CD14-positive monocyte (primary cell): ENCODE data around the gene FRY. TPM values are rescaled to one million over a fixed set of nuclear protein-coding genes. Genes with fewer than 3 reads are reported as not detected.

Source experiments
- DNase-seq, 3 donors: peaks; one replicate each; pipeline ENCODE4 v3.0.0-alpha.2; 2011 to 2022
- H2AFZ ChIP-seq: 2 replicates; pipeline ENCODE4 v1.6.0; 2012; ENCODE audit warnings: mild to moderate bottlenecking, low read depth, low read length, inconsistent platforms; ENCODE audit not compliant: insufficient read depth, poor library complexity, severe bottlenecking
- H3K27ac ChIP-seq, 2 donors: 1 replicate in 1 of 2; 2 replicates in 1 of 2; pipeline ENCODE4 v1.5.1; 2012 to 2013; ENCODE audit warnings: low read length in 2 of 2, control low read depth in 1 of 2, inconsistent platforms in 1 of 2, low read depth in 1 of 2, mild to moderate bottlenecking in 1 of 2
- H3K27me3 ChIP-seq, 2 donors: one replicate each; pipeline versions ENCODE4 v1.6.0 to v1.6.1; 2011 to 2013; ENCODE audit warnings: low read length in 2 of 2; ENCODE audit not compliant: control insufficient read depth in 2 of 2, insufficient read depth in 2 of 2
- H3K36me3 ChIP-seq, 2 donors: replicated peaks in 1 of 2; 1 replicate in 1 of 2; 2 replicates in 1 of 2; pipeline versions ENCODE4 v1.5.1 to v1.6.1; 2012 to 2013; ENCODE audit warnings: low read length in 2 of 2, control low read depth in 1 of 2, inconsistent platforms in 1 of 2, mild to moderate bottlenecking in 1 of 2; ENCODE audit not compliant: insufficient read depth in 2 of 2, control insufficient read depth in 1 of 2
- H3K4me1 ChIP-seq, 2 donors: 1 replicate in 1 of 2; 2 replicates in 1 of 2; pipeline versions ENCODE4 v1.5.1 to v1.6.1; 2012 to 2013; ENCODE audit warnings: low read length in 2 of 2, control low read depth in 1 of 2, inconsistent platforms in 1 of 2, mild to moderate bottlenecking in 1 of 2, moderate library complexity in 1 of 2; ENCODE audit not compliant: insufficient read depth in 2 of 2, control insufficient read depth in 1 of 2
- H3K4me2 ChIP-seq: replicated peaks from 2 replicates; pipeline ENCODE3; 2012; ENCODE audit warnings: low read length, moderate library complexity, mild to moderate bottlenecking; ENCODE audit not compliant: poor library complexity, severe bottlenecking; ENCODE audit errors: extremely low read depth
- H3K4me3 ChIP-seq, 3 experiments: fragments of 200-600 bp in 1 of 3; sonication (generic) in 1 of 3; replicated peaks in 1 of 3; 1 replicate in 2 of 3; 2 replicates in 1 of 3; pipeline ENCODE4 v1.5.1; 2011 to 2013; ENCODE audit warnings: low read length in 3 of 3, mild to moderate bottlenecking in 3 of 3, control low read depth in 2 of 3, low read depth in 2 of 3, inconsistent platforms in 1 of 3, moderate library complexity in 1 of 3
- H3K79me2 ChIP-seq: 2 replicates; pipeline ENCODE4 v1.6.0; 2012; ENCODE audit warnings: mild to moderate bottlenecking, control low read depth, inconsistent platforms, low read length, moderate library complexity; ENCODE audit not compliant: insufficient read depth
- H3K9ac ChIP-seq: 2 replicates; pipeline ENCODE4 v1.6.0; 2017; ENCODE audit warnings: low read length, mild to moderate bottlenecking; ENCODE audit not compliant: insufficient read depth, poor library complexity, severe bottlenecking
- H3K9me3 ChIP-seq, 2 donors: replicated peaks in 1 of 2; 1 replicate in 1 of 2; 2 replicates in 1 of 2; pipeline versions ENCODE4 v1.5.1 to v1.6.1; 2012 to 2013; ENCODE audit warnings: low read length in 2 of 2, control low read depth in 1 of 2; ENCODE audit not compliant: control insufficient read depth in 1 of 2, insufficient read depth in 1 of 2
- H4K20me1 ChIP-seq: 2 replicates; pipeline ENCODE4 v1.6.0; 2012; ENCODE audit warnings: mild to moderate bottlenecking, low read length, control low read depth, moderate library complexity; ENCODE audit not compliant: insufficient read depth
- H3K27ac Mint-ChIP-seq, 7 donors: one replicate each; pipeline ENCODE4 v1.8.0; 2020; ENCODE audit warnings: mild to moderate bottlenecking in 7 of 7, mixed read lengths in 7 of 7, moderate library complexity in 6 of 7, inconsistent platforms in 2 of 7
- H3K27me3 Mint-ChIP-seq, 3 donors: one replicate each; pipeline ENCODE4 v1.8.0; 2021 to 2022; ENCODE audit warnings: low read depth in 3 of 3, mild to moderate bottlenecking in 3 of 3, mixed read lengths in 3 of 3, moderate library complexity in 3 of 3, inconsistent platforms in 1 of 3
- H3K36me3 Mint-ChIP-seq, 2 donors: one replicate each; pipeline ENCODE4 v1.8.0; 2020; ENCODE audit warnings: mixed read lengths in 2 of 2, inconsistent platforms in 1 of 2, mild to moderate bottlenecking in 1 of 2
- H3K4me1 Mint-ChIP-seq: one replicate; pipeline ENCODE4 v1.8.0; 2020; ENCODE audit warnings: mild to moderate bottlenecking, mixed read lengths
- H3K4me3 Mint-ChIP-seq, 2 donors: one replicate each; pipeline ENCODE4 v1.8.0; 2020; ENCODE audit warnings: mild to moderate bottlenecking in 2 of 2, mixed read lengths in 2 of 2, moderate library complexity in 1 of 2
- H3K9me3 Mint-ChIP-seq, 7 donors: one replicate each; pipeline ENCODE4 v1.8.0; 2020 to 2022; ENCODE audit warnings: mixed read lengths in 7 of 7, mild to moderate bottlenecking in 6 of 7, moderate library complexity in 6 of 7, inconsistent platforms in 2 of 7
- CTCF ChIP-seq: fragments of 200-600 bp; IDR thresholded peaks from one replicate; pipeline ENCODE4 v1.8.0; 2022; ENCODE audit warnings: antibody characterized with exemption, mild to moderate bottlenecking
- WGBS: methylation state at CpG from one replicate; pipeline ENCODE4 v1.1.5; 2013; ENCODE audit warnings: missing lambda C conversion rate; ENCODE audit not compliant: insufficient coverage; 5-methylcytosine and 5-hydroxymethylcytosine counted together
- intact Hi-C, 2 donors: fragments of 100-400 bp; cut with micrococcal nuclease; formaldehyde crosslinking; loops; one replicate each; pipeline versions ENCODE4 v1.15.0 to v1.15.1; 2023
- polyA plus RNA-seq, 3 donors: library from polyadenylated mRNA; depleted of rRNA in 1 of 3; unstranded in 2 of 3; stranded (reverse) in 1 of 3; fragments of 300-500 nt in 2 of 3; fragments of >200 nt in 1 of 3; fragmentation: Illumina TruSeq in 2 of 3; gene quantifications; 1 replicate in 2 of 3; 2 replicates in 1 of 3; pipeline ENCODE4 v1.2.3, GENCODE V29; 2012 to 2021

FRY gene
- polyA plus RNA-seq, 3 donors, result 3.9 to 31.8 (median 5.0) TPM

DNA sequence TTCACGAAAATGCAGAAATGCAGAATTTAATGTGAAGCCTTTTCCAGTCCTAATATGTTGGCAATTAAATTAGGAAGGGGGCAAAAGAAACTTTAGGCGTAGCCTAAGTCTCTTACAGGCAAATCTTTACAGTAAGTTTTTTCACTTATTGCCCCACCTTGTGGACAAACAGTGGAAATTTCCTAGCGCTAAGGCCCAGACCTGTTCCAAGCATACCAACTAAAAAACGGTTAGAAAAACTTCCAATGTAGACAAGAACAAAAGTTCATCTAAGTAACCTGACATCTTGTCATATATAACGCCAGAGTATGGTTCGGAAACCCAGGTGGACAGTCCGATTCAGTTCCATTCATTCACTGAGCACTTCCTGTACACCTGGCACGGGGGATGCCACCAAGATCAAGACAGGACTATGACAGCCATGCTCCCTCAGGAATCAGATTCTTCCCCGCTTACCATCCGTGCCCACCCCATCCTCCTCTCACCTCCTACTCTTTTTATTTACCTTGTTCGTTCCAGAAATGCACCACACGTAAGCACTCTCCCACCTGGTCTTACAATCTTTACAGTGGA, 278.6 kb downstream of the FRY start:
- H3K4me2 ChIP-seq, result peak overlapping the region; percentile 79
- DNase-seq, result peak; percentile 25 to 52 (median 36)
- H3K27ac ChIP-seq, result peak overlapping the region in 1 of 2 donors; percentile 55
- H3K9me3 ChIP-seq, result no peaks in the 10 kb centered on the region
- H2AFZ ChIP-seq, result peak overlapping the region; percentile 79
- no peaks in the 10 kb centered on the region for H3K36me3 ChIP-seq
- WGBS, result 57% methylated on average over 6 of the region's 12 CpGs
- no peaks in the 10 kb centered on the region for H3K27me3 Mint-ChIP-seq
- H3K27me3 ChIP-seq, result no peaks in the 10 kb centered on the region
- no peaks in the 10 kb centered on the region for H3K79me2 ChIP-seq
- no peaks in the 10 kb centered on the region for H3K36me3 Mint-ChIP-seq
- no peaks in the 10 kb centered on the region for H3K9me3 Mint-ChIP-seq
- peak overlapping the region in 4 of 7 donors; percentile 44 to 82 (median 60) for H3K27ac Mint-ChIP-seq
- peak overlapping the region; percentile 69 to 86 for H3K4me3 Mint-ChIP-seq
- intact Hi-C loops, result loop anchor here (5.0 to 10.0 kb wide), 3 partner anchors 115 to 1235 kb away; partner anchors contain the start of gene N4BP2L1 (in 2 of the 2)
- peak overlapping the region; percentile 37 for H3K9ac ChIP-seq
- H4K20me1 ChIP-seq, result no peaks in the 10 kb centered on the region
- H3K4me1 ChIP-seq, result peaks cover 15 to 28% of the 10 kb centered on the region in 2 donors
- peak overlapping the region; percentile 24 to 78 (median 76) for H3K4me3 ChIP-seq
- peak; percentile 78 for TF ChIP-seq CTCF
- H3K4me1 Mint-ChIP-seq, result peaks cover 21% of the 10 kb centered on the region

GRCh38 chr13:32311188-32311897, 279.8 kb downstream of the FRY start:
- Histone ChIP-seq H3K9me3 (no peaks in the 10 kb centered on the region), H2AFZ (no peak overlapping the region), H3K9ac (no peak overlapping the region), H3K4me3 (no peak overlapping the region), H4K20me1 (no peaks in the 10 kb centered on the region), H3K79me2 (peaks cover 10% of the 10 kb centered on the region), H3K27ac (no peak overlapping the region), H3K36me3 (no peaks in the 10 kb centered on the region), H3K4me2 (no peak overlapping the region), H3K4me1 (peaks cover 20 to 33% of the 10 kb centered on the region in 2 donors), H3K27me3 (no peaks in the 10 kb centered on the region)
- intact Hi-C loops, result loop anchor here (5.0 to 10.0 kb wide), 3 partner anchors 113 to 1233 kb away; partner anchors contain the start of gene N4BP2L1 (in 2 of the 2)
- no peak for TF ChIP-seq CTCF
- H3K4me3 Mint-ChIP-seq, result no peak overlapping the region
- H3K4me1 Mint-ChIP-seq, result peaks cover 25% of the 10 kb centered on the region
- H3K9me3 Mint-ChIP-seq, result peaks cover 0 to 3% (median 0%) of the 10 kb centered on the region in 7 donors
- peaks cover 0 to 3% (median 0%) of the 10 kb centered on the region in 3 donors for H3K27me3 Mint-ChIP-seq
- DNase-seq, result no peak
- WGBS, result 96% methylated on average over 29 of the region's 36 CpGs
- H3K36me3 Mint-ChIP-seq, result no peaks in the 10 kb centered on the region
- no peak overlapping the region for H3K27ac Mint-ChIP-seq
